HCT116 (cell line): ENCODE results near the gene DAZAP1. TPM values are rescaled to one million over a fixed set of nuclear protein-coding genes. Genes with fewer than 3 reads are reported as not detected.

Experiments used
- ATAC-seq: fragments of 200-7000 bp; cut with Tn5 transposase; 2 replicates; pipeline ENCODE4 v1.9.1; 2020; ENCODE audit warnings: mild to moderate bottlenecking, moderate library complexity
- BruUV-seq: library from RNA; stranded (reverse); fragments of 400-500 nt; replicated peaks from 2 replicates; lab custom pipeline; 2021; lab: Mats Ljungman, UMichigan
- CTCF ChIA-PET: fragments of 300-600 bp; sonication (Branson Sonifier 250); formaldehyde crosslinking; loops from one replicate; lab custom pipeline; 2021; ENCODE audit warnings: antibody characterized with exemption; lab: Charles Lee
- POLR2A ChIA-PET: fragments of 300-600, 350-600 bp; sonication (Branson Sonifier 250); formaldehyde crosslinking; loops from one replicate; lab custom pipeline; 2021; ENCODE audit warnings: antibody characterized with exemption; lab: Charles Lee
- RAD21 ChIA-PET, 2 experiments: fragments of 300-600 bp; sonication (Branson Sonifier 250); formaldehyde crosslinking; loops; one replicate each; lab custom pipeline; 2023; ENCODE audit warnings: low total read pairs in 2 of 2; ENCODE audit not compliant: uncharacterized antibody in 2 of 2, unreplicated experiment in 2 of 2, low non-redundant PET in 1 of 2; lab: Charles Lee
- DNase-seq: peaks from one replicate; pipeline ENCODE4 v3.0.0-alpha.2; 2010; ENCODE audit warnings: low read depth, low spot score
- H2AFZ ChIP-seq: fragments of 200-600 bp; shearing (Covaris generic), sonication (generic); 2 replicates; pipeline ENCODE4 v1.6.1; 2017; ENCODE audit warnings: low read depth, mixed run types, mixed read lengths, antibody characterized with exemption, low read length; ENCODE audit not compliant: poor library complexity, severe bottlenecking
- H3K27ac ChIP-seq: 2 replicates; pipeline ENCODE4 v1.5.1; 2012; ENCODE audit warnings: low read depth, low read length
- H3K27me3 ChIP-seq: fragments of 200-600 bp; sonication (generic); 2 replicates; pipeline ENCODE4 v1.6.1; 2016; ENCODE audit warnings: mixed run types, low read length, mixed read lengths; ENCODE audit not compliant: insufficient read depth
- H3K36me3 ChIP-seq, 2 experiments: fragments of 200-500 bp in 1 of 2; fragments of 200-600 bp in 1 of 2; sonication (Bioruptor generic) in 1 of 2; sonication (generic) in 1 of 2; 2 replicates each; pipeline versions ENCODE4 v1.5.1 to v1.6.1; 2014 to 2016; ENCODE audit warnings: low read length in 2 of 2, inconsistent platforms in 1 of 2, mixed read lengths in 1 of 2, mixed run types in 1 of 2; ENCODE audit not compliant: insufficient read depth in 2 of 2, control insufficient read depth in 1 of 2
- H3K4me1 ChIP-seq, 2 experiments: fragments of 200-600 bp in 1 of 2; sonication (generic) in 1 of 2; 2 replicates each; pipeline versions ENCODE4 v1.5.1 to v1.6.1; 2012 to 2017; ENCODE audit warnings: low read length in 2 of 2, inconsistent platforms in 1 of 2, mild to moderate bottlenecking in 1 of 2, mixed read lengths in 1 of 2, mixed run types in 1 of 2, moderate library complexity in 1 of 2; ENCODE audit not compliant: insufficient read depth in 2 of 2, control insufficient read depth in 1 of 2
- H3K4me2 ChIP-seq: fragments of 200-600 bp; sonication (generic); 2 replicates; pipeline ENCODE4 v1.6.1; 2017; ENCODE audit warnings: mixed run types, low read length, mixed read lengths
- H3K4me3 ChIP-seq, 2 experiments: fragments of 200-600 bp in 1 of 2; sonication (generic) in 1 of 2; replicated peaks in 1 of 2; 2 replicates each; pipeline ENCODE4 v1.5.1; 2011 to 2016; ENCODE audit warnings: low read length in 2 of 2, control low read depth in 1 of 2, low read depth in 1 of 2, mild to moderate bottlenecking in 1 of 2, mixed read lengths in 1 of 2, mixed run types in 1 of 2
- H3K79me2 ChIP-seq: fragments of 200-600 bp; sonication (generic); 2 replicates; pipeline ENCODE4 v1.6.1; 2017; ENCODE audit warnings: mild to moderate bottlenecking, mixed run types, low read length, moderate library complexity, mixed read lengths; ENCODE audit not compliant: insufficient read depth
- H3K9ac ChIP-seq: fragments of 200-600 bp; sonication (generic); 2 replicates; pipeline ENCODE4 v1.6.1; 2016; ENCODE audit warnings: low read length, mixed read lengths
- H3K9me2 ChIP-seq: fragments of 200-600 bp; sonication (generic), shearing (Covaris generic); 2 replicates; pipeline ENCODE4 v1.6.1; 2017; ENCODE audit warnings: mixed run types, mild to moderate bottlenecking, moderate library complexity; ENCODE audit not compliant: insufficient read depth
- H3K9me3 ChIP-seq, 2 experiments: fragments of 200-500 bp in 1 of 2; fragments of 200-600 bp in 1 of 2; sonication (Bioruptor generic) in 1 of 2; sonication (generic) in 1 of 2; 2 replicates each; pipeline ENCODE4 v1.6.1; 2014 to 2017; ENCODE audit warnings: low read length in 2 of 2, mixed read lengths in 2 of 2, inconsistent platforms in 1 of 2, low read depth in 1 of 2, mild to moderate bottlenecking in 1 of 2, mixed run types in 1 of 2, moderate library complexity in 1 of 2; ENCODE audit not compliant: control insufficient read depth in 1 of 2, insufficient read depth in 1 of 2
- H4K20me1 ChIP-seq: fragments of 200-600 bp; sonication (generic), shearing (Covaris generic); 2 replicates; pipeline ENCODE4 v1.6.1; 2017; ENCODE audit warnings: mixed run types, mild to moderate bottlenecking, moderate library complexity; ENCODE audit not compliant: insufficient read depth
- CBX3 ChIP-seq: IDR thresholded peaks from 2 replicates; pipeline ENCODE4 v1.6.1; 2012; ENCODE audit warnings: low read depth
- CEBPB ChIP-seq: IDR thresholded peaks from 2 replicates; pipeline ENCODE4 v1.6.1; 2012; ENCODE audit warnings: low read depth
- EGR1 ChIP-seq: IDR thresholded peaks from 2 replicates; pipeline ENCODE4 v1.6.1; 2012; ENCODE audit warnings: low read depth
- JUND ChIP-seq: IDR thresholded peaks from 2 replicates; pipeline ENCODE4 v1.6.1; 2012
- MAX ChIP-seq: IDR thresholded peaks from 2 replicates; pipeline ENCODE4 v1.6.1; 2012
- RAD21 ChIP-seq: IDR thresholded peaks from 2 replicates; pipeline ENCODE4 v1.6.1; 2012; ENCODE audit warnings: low read depth, mild to moderate bottlenecking
- SRF ChIP-seq: IDR thresholded peaks from 2 replicates; pipeline ENCODE4 v1.6.1; 2012; ENCODE audit warnings: low read depth
- TCF7L2 ChIP-seq: IDR thresholded peaks from 2 replicates; pipeline ENCODE4 v1.7.0; 2011; ENCODE audit warnings: borderline replicate concordance, inconsistent platforms; ENCODE audit not compliant: insufficient read depth, insufficient read length; ENCODE audit errors: extremely low read depth
- YY1 ChIP-seq: IDR thresholded peaks from 2 replicates; pipeline ENCODE4 v1.6.1; 2011; ENCODE audit warnings: low read length, low read depth, moderate library complexity, mild to moderate bottlenecking; ENCODE audit not compliant: insufficient replicate concordance; ENCODE audit errors: extremely low read depth
- ZBTB33 ChIP-seq: IDR thresholded peaks from 2 replicates; pipeline ENCODE4 v1.6.1; 2011; ENCODE audit warnings: mild to moderate bottlenecking, low read length, moderate library complexity; ENCODE audit not compliant: insufficient replicate concordance; ENCODE audit errors: extremely low read depth
- ZFX ChIP-seq: fragments of 450-650 bp; IDR thresholded peaks from 2 replicates; pipeline ENCODE4 v1.6.1; 2017
- intact Hi-C: fragments of 100-400 bp; cut with micrococcal nuclease; formaldehyde crosslinking; loops from 2 replicates; pipeline ENCODE4 v1.10.0; 2022
- total RNA-seq: library from RNA; stranded (reverse); gene quantifications from one replicate; pipeline ENCODE4 v1.2.1, GENCODE V29; 2021; ENCODE audit not compliant: unreplicated experiment

Gene DAZAP1
- total RNA-seq, 1 experiment from 2014 or later = 191 TPM

GRCh38 chr19:1382250-1382649, 25.1 kb upstream of the DAZAP1 start:
- Histone ChIP-seq H3K9me3 (no peaks in the 10 kb centered on the region), H3K36me3 (no peaks in the 10 kb centered on the region), H3K9ac (no peak overlapping the region), H3K4me3 (no peak overlapping the region), H4K20me1 (no peaks in the 10 kb centered on the region), H3K4me1 (peaks cover 5 to 16% of the 10 kb centered on the region in 2 experiments), H3K9me2 (no peaks in the 10 kb centered on the region), H3K79me2 (peaks cover 15% of the 10 kb centered on the region), H2AFZ (no peak overlapping the region), H3K4me2 (no peak overlapping the region), H3K27me3 (no peaks in the 10 kb centered on the region), H3K27ac (no peak overlapping the region)
- RAD21 ChIA-PET = no interaction called here
- ATAC-seq (no peak), DNase-seq (no peak)
- TF ChIP-seq MAX = no peak
- no peak for TF ChIP-seq JUND
- no peak for TF ChIP-seq SRF
- no peak for TF ChIP-seq EGR1
- TF ChIP-seq YY1 = no peak
- no peak for TF ChIP-seq CEBPB
- TF ChIP-seq TCF7L2 = no peak
- TF ChIP-seq ZFX = no peak
- no peak for TF ChIP-seq CBX3
- TF ChIP-seq ZBTB33 = no peak
- TF ChIP-seq RAD21 = no peak
- intact Hi-C loops = no loop called here
- CTCF ChIA-PET = interaction anchor here (0.7 to 1.9 kb wide), 4 partner anchors 63 to 138 kb away, joined by 3 to 7 read pairs (median 4); no protein-coding TSS in a partner anchor
- POLR2A ChIA-PET = interaction anchor here (1.1 kb wide), 1 partner anchor 21 kb away, joined by 3 read pairs; no protein-coding TSS in a partner anchor
- BruUV-seq = no TSS peak
